Liver (tissue), 9 donors: ENCODE results near the gene NFIA. TPM values are rescaled to one million over a fixed set of nuclear protein-coding genes. Genes with fewer than 3 reads are reported as not detected.

Experiments
- DNase-seq: peaks from one replicate; pipeline ENCODE4 v3.0.0-alpha.2; 2017; ENCODE audit warnings: low spot score
- H3K27ac ChIP-seq, 2 donors: one replicate each; pipeline ENCODE4 v1.7.0; 2013; ENCODE audit warnings: inconsistent platforms in 2 of 2, low read length in 2 of 2, control low read depth in 1 of 2, low read depth in 1 of 2, mild to moderate bottlenecking in 1 of 2
- H3K27me3 ChIP-seq, 4 donors: one replicate each; pipeline versions ENCODE4 v1.6.1 to v1.7.0; 2013; ENCODE audit warnings: low read length in 3 of 4, inconsistent platforms in 1 of 4, mild to moderate bottlenecking in 1 of 4, moderate library complexity in 1 of 4; ENCODE audit not compliant: control insufficient read depth in 4 of 4, insufficient read depth in 4 of 4
- H3K36me3 ChIP-seq, 4 donors: one replicate each; pipeline versions ENCODE4 v1.6.1 to v1.7.0; 2013; ENCODE audit warnings: low read length in 3 of 4, mild to moderate bottlenecking in 3 of 4, low read depth in 1 of 4, moderate library complexity in 1 of 4; ENCODE audit not compliant: control insufficient read depth in 4 of 4, insufficient read depth in 3 of 4
- H3K4me1 ChIP-seq, 4 donors: one replicate each; pipeline versions ENCODE4 v1.6.1 to v1.7.0; 2013; ENCODE audit warnings: low read length in 3 of 4, mild to moderate bottlenecking in 3 of 4, moderate library complexity in 1 of 4; ENCODE audit not compliant: control insufficient read depth in 4 of 4, insufficient read depth in 4 of 4
- H3K4me3 ChIP-seq, 3 donors: one replicate each; pipeline versions ENCODE4 v1.6.1 to v1.7.0; 2013; ENCODE audit warnings: low read length in 3 of 3, control low read depth in 1 of 3, low read depth in 1 of 3, mild to moderate bottlenecking in 1 of 3
- H3K9ac ChIP-seq, 2 donors: one replicate each; pipeline ENCODE4 v1.7.0; 2013; ENCODE audit warnings: low read length in 2 of 2, mild to moderate bottlenecking in 2 of 2, moderate library complexity in 2 of 2, control low read depth in 1 of 2, low read depth in 1 of 2
- H3K9me3 ChIP-seq, 4 donors: one replicate each; pipeline versions ENCODE4 v1.6.1 to v1.7.0; 2013; ENCODE audit warnings: low read length in 3 of 4; ENCODE audit not compliant: control insufficient read depth in 4 of 4
- CTCF ChIP-seq: fragments of 150-350 bp; IDR thresholded peaks from 2 replicates; pipeline ENCODE4 v1.5.1; 2017; ENCODE audit warnings: improper control_type of control experiment, low read depth, low read length; ENCODE audit not compliant: missing input control
- EGR1 ChIP-seq, 2 donors: IDR thresholded peaks; 2 replicates each; pipeline ENCODE4 v1.6.1; 2016 to 2018; ENCODE audit warnings: antibody characterized with exemption in 2 of 2, low read depth in 2 of 2
- FOXA1 ChIP-seq: IDR thresholded peaks from 2 replicates; pipeline ENCODE4 v1.6.1; 2016; ENCODE audit warnings: antibody characterized with exemption
- FOXA2 ChIP-seq: IDR thresholded peaks from 2 replicates; pipeline ENCODE4 v1.6.1; 2016; ENCODE audit warnings: antibody characterized with exemption
- GABPA ChIP-seq, 2 donors: IDR thresholded peaks in 1 of 2; conservative IDR thresholded peaks in 1 of 2; 2 replicates each; pipeline ENCODE4 v1.6.1; 2016; ENCODE audit warnings: antibody characterized with exemption in 2 of 2, mild to moderate bottlenecking in 1 of 2, moderate library complexity in 1 of 2
- HNF4A ChIP-seq, 2 donors: conservative IDR thresholded peaks; 2 replicates each; pipeline ENCODE4 v1.6.1; 2016; ENCODE audit warnings: antibody characterized with exemption in 2 of 2, mild to moderate bottlenecking in 2 of 2
- HNF4G ChIP-seq: IDR thresholded peaks from 2 replicates; pipeline ENCODE4 v1.6.1; 2016; ENCODE audit warnings: antibody characterized with exemption
- JUND ChIP-seq, 2 donors: IDR thresholded peaks; 2 replicates each; pipeline ENCODE4 v1.6.1; 2016; ENCODE audit warnings: antibody characterized with exemption in 2 of 2
- NR2F2 ChIP-seq: IDR thresholded peaks from 2 replicates; pipeline ENCODE4 v1.6.1; 2016; ENCODE audit warnings: antibody characterized with exemption
- RAD21 ChIP-seq, 2 donors: IDR thresholded peaks; 2 replicates each; pipeline ENCODE4 v1.6.1; 2016; ENCODE audit warnings: antibody characterized with exemption in 2 of 2, mild to moderate bottlenecking in 2 of 2
- REST ChIP-seq: IDR thresholded peaks from 2 replicates; pipeline ENCODE4 v1.6.1; 2016; ENCODE audit warnings: antibody characterized with exemption, mild to moderate bottlenecking
- RXRA ChIP-seq, 2 donors: IDR thresholded peaks; 2 replicates each; pipeline ENCODE4 v1.6.1; 2017 to 2018; ENCODE audit warnings: antibody characterized with exemption in 2 of 2, mild to moderate bottlenecking in 1 of 2
- SP1 ChIP-seq: IDR thresholded peaks from 2 replicates; pipeline ENCODE4 v1.6.1; 2018; ENCODE audit warnings: antibody characterized with exemption, mild to moderate bottlenecking
- TAF1 ChIP-seq: conservative IDR thresholded peaks from 2 replicates; pipeline ENCODE4 v1.6.1; 2016; ENCODE audit warnings: antibody characterized with exemption, mild to moderate bottlenecking
- YY1 ChIP-seq: IDR thresholded peaks from 2 replicates; pipeline ENCODE4 v1.6.1; 2016; ENCODE audit warnings: antibody characterized with exemption, mild to moderate bottlenecking
- WGBS: extraction: QIAGEN DNeasy Blood & Tissue Kit; methylation state at CpG from one replicate; pipeline ENCODE4 v1.1.7; 2013; 5-methylcytosine and 5-hydroxymethylcytosine counted together
- polyA plus RNA-seq, 2 donors: library from polyadenylated mRNA; stranded (reverse) in 1 of 2; unstranded in 1 of 2; fragments of 200-250 nt in 1 of 2; fragments of >200 nt in 1 of 2; fragmentation: Nextera tagmentation in 1 of 2; extraction: Ambion mirVana in 1 of 2; gene quantifications; one replicate each; pipeline versions ENCODE4 v1.2.1 to v1.2.3, GENCODE V29; 2013 to 2015
- total RNA-seq, 2 donors: library from RNA; depleted of rRNA; stranded (reverse); fragments of >200 nt; gene quantifications; one replicate each; pipeline ENCODE4 v1.2.3, GENCODE V29; 2014
- TF ChIP-seq, protein P1 (sequence below): IDR thresholded peaks from 2 replicates; pipeline ENCODE4 v1.6.1; 2016; ENCODE audit warnings: antibody characterized with exemption
- TF ChIP-seq, protein P2 (sequence below): IDR thresholded peaks from 2 replicates; pipeline ENCODE4 v1.6.1; 2016; ENCODE audit warnings: antibody characterized with exemption
- TF ChIP-seq, protein P3 (sequence below): IDR thresholded peaks from 2 replicates; pipeline ENCODE4 v1.6.1; 2016; ENCODE audit warnings: antibody characterized with exemption
- donor health status: healthy.
- donor health status: healthy.
- donor health status: healthy.
- donor health status: healthy.
- donor health status: healthy.

The NFIA gene
- total and polyA plus RNA-seq, 4 donors: 6.8 to 53.7 (median 22.2) TPM

- DNase-seq: no peak
- peaks cover 0 to 6% (median 6%) of the 10 kb centered on the region in 4 donors for H3K4me1 ChIP-seq
- H3K36me3 ChIP-seq: no peaks in the 10 kb centered on the region
- H3K4me3 ChIP-seq: no peak overlapping the region
- no peak overlapping the region for H3K9ac ChIP-seq
- no peaks in the 10 kb centered on the region for H3K27me3 ChIP-seq
- TF ChIP-seq, protein P1, sequence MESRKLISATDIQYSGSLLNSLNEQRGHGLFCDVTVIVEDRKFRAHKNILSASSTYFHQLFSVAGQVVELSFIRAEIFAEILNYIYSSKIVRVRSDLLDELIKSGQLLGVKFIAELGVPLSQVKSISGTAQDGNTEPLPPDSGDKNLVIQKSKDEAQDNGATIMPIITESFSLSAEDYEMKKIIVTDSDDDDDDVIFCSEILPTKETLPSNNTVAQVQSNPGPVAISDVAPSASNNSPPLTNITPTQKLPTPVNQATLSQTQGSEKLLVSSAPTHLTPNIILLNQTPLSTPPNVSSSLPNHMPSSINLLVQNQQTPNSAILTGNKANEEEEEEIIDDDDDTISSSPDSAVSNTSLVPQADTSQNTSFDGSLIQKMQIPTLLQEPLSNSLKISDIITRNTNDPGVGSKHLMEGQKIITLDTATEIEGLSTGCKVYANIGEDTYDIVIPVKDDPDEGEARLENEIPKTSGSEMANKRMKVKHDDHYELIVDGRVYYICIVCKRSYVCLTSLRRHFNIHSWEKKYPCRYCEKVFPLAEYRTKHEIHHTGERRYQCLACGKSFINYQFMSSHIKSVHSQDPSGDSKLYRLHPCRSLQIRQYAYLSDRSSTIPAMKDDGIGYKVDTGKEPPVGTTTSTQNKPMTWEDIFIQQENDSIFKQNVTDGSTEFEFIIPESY: no peak
- TF ChIP-seq, protein P2, sequence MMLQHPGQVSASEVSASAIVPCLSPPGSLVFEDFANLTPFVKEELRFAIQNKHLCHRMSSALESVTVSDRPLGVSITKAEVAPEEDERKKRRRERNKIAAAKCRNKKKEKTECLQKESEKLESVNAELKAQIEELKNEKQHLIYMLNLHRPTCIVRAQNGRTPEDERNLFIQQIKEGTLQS: no peak
- TF ChIP-seq FOXA1 (no peak), EGR1 (IDR thresholded peaks at IDR 0.05; ENCODE audit: low read depth in 2 of 2) (no peak), REST (no peak), HNF4A (conservative IDR thresholded peaks at IDR 0.05) (no peak), JUND (IDR thresholded peaks at IDR 0.05) (no peak), GABPA (IDR thresholded peaks at IDR 0.05 in 1 of 2, conservative IDR thresholded peaks at IDR 0.05 in 1 of 2) (no peak), FOXA2 (no peak), NR2F2 (no peak), YY1 (no peak), SP1 (no peak), TAF1 (no peak), CTCF (no peak), RXRA (IDR thresholded peaks at IDR 0.05) (no peak), RAD21 (IDR thresholded peaks at IDR 0.05) (no peak), HNF4G (no peak)
- TF ChIP-seq, protein P3, sequence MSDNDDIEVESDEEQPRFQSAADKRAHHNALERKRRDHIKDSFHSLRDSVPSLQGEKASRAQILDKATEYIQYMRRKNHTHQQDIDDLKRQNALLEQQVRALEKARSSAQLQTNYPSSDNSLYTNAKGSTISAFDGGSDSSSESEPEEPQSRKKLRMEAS: no peak
- H3K9me3 ChIP-seq: no peaks in the 10 kb centered on the region
- H3K27ac ChIP-seq: no peak overlapping the region
- WGBS: 92% methylated on average over 6 of the region's 6 CpGs
Observed at GRCh38 chr1:61071205-61072130, 10.9 kb upstream of the NFIA start.
